Raji (cell line): Measurements from ENCODE around the gene MUSK.

ENCODE experiments used
- POLR2A ChIP-seq: IDR thresholded peaks from 2 replicates; pipeline ENCODE4 v1.6.1; 2011; ENCODE audit warnings: low read depth, low read length, control low read depth; ENCODE audit not compliant: insufficient read depth

MUSK gene

DNA sequence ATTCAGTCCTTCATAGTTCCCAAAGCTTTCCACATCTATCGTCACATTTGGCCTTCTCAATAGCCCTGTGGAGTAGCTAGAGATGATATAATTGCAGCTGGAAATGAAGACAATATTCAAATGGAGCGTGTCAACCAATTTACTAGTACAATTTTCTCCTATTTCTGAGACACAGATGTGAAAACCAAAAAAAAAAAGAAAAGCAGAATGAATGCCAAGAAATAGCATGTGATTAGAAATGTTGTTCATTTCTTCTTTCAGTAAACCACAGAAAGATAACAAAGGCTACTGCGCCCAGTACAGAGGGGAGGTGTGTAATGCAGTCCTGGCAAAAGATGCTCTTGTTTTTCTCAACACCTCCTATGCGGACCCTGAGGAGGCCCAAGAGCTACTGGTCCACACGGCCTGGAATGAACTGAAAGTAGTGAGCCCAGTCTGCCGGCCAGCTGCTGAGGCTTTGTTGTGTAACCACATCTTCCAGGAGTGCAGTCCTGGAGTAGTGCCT lies 99.0 kb downstream of the MUSK start:
- no peak for TF ChIP-seq POLR2A

DNA sequence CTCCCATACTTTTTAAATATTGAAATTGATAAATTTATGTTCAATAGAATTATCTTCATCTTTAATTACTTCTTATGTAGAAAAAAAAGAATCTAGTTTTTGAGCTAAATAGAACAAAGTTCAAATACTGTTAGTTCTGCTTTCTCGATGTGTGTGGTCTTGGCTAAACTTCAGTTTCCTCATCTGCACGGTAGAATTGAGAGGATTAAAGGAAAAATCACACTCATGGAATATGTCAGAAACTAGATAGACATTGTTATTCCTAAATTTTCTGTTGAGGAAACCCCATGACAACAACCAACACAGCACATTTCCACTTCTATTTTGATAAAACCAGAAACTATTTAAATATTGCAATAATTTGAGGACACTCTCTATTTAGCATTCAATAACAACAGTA lies 100.3 kb downstream of the MUSK start:
- no peak for TF ChIP-seq POLR2A

DNA sequence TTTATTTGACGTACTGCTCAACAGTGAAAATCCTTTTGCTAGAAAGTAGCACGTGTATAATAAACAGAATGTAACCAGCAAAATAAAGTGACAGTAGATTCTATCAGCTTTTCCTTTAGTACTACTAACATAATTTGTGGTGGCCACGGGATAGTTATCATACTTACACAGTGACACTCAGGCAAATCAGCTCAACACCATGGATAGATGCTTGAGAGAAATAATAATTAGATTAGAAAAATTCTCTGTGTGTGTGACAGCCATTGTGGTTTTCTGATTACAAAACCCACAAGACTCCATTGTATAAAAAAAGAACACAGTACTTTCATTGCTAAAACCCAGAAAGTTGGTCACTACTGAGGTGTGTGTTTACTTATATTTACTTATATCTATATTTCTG lies 101.1 kb downstream of the MUSK start:
- TF ChIP-seq POLR2A = no peak

DNA sequence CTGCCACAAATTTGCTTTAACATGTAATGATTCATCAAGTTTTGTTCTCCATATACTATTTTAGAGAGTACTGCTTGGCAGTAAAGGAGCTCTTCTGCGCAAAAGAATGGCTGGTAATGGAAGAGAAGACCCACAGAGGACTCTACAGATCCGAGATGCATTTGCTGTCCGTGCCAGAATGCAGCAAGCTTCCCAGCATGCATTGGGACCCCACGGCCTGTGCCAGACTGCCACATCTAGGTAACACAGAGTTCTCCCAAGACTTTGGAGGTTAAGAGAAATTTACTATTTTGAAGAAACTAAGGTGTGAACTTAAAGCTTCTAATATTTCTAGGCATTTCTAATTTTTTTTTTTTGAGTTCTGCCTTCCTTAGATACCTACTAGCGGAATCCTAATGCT lies 107.1 kb downstream of the MUSK start:
- TF ChIP-seq POLR2A = no peak

DNA sequence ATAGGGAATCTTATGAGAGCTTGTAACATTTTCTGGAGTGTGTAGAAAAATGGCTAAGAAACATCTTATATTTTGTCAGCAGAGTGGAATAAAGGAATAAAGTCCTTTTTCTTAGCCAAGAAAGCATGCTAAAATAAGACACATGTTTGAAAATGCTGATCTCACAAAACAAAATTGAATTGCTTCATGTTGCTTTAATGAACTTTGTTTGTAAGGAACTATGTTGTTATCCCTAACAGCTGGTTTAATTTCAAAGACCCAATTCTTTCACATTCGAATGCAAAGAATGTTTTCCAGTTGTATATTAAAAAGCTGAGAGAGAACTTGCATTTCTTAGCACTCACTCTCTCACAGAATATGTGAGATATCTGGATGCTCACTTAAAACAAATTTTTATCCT lies 107.6 kb downstream of the MUSK start:
- no peak for TF ChIP-seq POLR2A

DNA sequence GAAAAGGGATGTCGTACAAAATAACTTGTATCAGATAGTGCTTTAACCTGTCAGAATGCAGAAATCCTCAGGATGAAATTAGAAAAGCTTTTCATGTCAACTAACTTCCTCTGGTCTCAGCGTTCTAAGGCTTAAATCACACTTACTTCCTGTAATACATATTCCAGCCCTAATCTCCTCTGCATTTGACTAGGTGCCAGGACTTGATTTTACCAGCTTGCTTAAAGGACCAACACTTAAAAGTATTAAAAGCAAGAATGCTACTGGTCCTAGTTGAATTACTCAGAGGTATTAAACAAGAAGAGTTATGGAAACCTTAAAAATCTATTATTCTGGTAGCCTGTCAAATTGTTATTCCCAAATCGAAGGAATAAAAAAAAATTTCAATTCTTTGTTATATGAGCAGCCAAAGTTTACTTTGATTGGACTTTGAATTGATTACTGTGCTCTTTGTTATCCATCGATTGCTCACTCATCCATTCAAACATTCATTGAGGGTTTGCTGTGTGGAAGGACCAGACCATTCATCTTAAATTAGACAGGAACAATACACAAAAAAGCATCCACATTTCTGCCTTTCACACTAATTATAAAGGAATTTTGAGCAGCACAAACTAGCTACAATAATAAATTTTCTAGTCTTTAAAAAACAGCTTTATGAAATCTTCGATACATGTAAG lies 108.7 kb downstream of the MUSK start:
- TF ChIP-seq POLR2A = no peak

DNA sequence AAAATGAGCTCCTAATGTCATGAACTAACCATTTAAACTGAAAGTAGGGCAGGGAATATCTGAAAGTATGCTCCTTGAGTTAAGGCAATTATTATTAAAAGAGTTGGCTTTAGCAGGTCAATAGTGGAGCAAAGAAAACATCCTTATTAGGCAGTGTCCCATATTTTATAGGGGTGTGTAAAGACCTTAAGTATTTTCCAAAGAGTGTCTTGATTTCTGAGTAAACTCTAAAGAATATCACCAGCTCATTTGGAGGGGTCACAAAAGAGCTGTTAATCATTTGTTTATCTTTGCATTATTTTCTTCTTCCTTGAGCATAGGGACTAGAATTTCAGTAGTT lies 109.3 kb downstream of the MUSK start:
- TF ChIP-seq POLR2A = no peak

DNA sequence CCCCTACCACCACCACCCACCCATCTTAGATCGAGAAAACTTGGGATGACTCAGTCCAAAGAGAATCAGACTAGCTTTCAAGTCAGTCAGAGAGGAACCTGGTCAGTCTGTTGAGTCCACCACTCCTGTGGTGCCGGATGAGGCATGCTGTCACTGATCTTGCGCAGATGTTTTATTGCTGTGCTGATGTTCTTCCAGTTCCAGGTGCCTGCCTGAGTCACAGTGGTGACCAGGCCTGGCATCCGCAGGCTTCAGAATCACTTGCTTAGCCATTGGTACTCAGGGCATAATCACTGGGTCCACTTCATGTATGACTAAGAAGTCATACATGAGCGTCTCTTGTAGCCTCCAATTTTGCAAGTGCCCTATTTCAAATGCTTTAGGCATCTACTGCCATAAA lies 114.1 kb downstream of the MUSK start:
- no peak for TF ChIP-seq POLR2A

DNA sequence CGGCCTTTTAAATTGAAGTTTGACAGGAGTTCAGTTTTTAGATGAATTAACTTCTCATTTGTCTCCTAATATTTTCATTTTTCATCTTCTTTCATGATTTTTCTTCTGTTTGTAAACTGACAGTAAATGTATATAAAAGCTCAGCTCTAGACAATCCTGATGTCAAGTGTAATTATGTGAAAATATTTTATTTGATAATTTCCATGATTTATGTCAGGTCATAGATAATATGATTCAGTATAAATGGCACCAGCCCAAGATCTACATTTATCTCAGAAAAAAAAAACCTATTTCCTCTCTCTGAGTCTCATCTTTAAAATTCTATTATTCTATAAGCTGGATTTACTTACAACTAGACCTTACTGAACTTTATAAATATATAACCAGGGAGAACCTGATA lies 115.7 kb downstream of the MUSK start:
- TF ChIP-seq POLR2A = no peak

DNA sequence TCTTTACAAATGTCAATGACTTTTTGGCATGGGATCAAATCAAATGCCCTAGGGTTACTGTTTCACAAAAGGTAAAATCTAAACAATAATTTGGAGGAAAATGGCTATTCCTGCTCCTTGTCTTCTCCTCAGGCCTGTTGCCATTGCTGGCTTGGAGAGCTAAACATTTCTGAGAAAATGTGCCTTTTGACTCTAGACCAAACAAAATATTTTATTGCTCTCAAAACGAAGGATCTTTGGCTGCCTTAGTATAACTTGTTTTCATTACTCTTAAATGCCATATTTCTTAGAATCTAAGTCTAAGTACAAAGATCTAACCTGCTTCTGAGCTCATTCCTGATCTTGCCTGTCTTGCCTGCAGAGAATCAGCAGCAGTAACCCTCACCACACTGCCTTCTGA lies 116.6 kb downstream of the MUSK start:
- no peak for TF ChIP-seq POLR2A

DNA sequence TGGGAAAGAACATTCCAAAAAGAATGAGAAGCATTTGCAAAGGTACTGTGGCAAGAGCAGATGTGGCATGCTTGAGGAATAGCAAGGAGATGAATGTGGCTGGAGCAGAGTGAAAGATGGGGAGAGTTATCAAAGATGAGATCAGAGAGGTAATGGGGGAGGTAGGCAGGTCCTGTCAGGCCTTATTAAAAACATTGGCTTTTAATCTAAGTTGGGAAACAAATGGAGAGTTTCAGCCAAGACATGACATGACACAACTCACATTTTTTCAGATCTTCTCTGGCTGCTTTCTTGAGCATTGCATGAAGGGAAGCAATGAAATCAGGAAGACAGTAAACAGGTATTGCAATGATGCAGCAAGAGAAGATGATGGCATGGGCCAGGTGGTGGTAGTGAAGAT lies 120.3 kb downstream of the MUSK start:
- no peak for TF ChIP-seq POLR2A

DNA sequence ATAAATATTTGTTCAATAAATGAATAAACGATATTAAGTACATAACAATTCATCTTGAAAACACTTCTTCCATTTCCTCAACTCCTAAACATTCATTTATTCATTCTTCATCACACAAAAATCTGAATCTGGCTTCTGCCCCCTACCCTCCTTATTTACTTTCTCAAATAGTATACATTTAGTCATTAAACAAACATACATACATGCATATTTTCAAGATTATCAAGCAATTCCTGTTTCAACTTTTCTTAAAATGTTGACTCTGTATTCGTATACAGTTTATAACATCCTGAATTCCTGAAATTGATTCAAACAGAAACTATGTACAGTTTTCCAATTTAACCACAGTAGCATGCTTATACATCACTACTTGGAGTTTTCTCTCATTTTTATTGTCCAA lies 129.0 kb downstream of the MUSK start:
- no peak for TF ChIP-seq POLR2A

DNA sequence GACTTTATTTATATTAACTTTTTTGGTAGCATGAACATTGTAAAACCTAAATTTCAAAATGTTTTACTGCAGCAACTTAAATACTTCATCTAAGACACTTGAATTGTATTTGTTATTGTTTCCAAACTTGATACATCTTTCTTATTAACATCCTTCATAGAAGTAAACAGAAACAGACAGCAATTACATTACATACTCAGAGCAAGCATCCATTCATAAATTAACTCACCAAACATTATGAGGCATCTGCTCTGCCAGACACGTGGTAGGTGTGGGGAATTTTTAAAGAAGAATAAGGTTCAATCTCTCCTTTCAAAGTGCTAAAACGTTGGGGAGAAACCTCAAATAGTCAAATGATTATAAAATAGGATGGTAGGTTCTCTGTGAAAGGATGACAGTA lies 130.8 kb downstream of the MUSK start:
- TF ChIP-seq POLR2A = no peak

DNA sequence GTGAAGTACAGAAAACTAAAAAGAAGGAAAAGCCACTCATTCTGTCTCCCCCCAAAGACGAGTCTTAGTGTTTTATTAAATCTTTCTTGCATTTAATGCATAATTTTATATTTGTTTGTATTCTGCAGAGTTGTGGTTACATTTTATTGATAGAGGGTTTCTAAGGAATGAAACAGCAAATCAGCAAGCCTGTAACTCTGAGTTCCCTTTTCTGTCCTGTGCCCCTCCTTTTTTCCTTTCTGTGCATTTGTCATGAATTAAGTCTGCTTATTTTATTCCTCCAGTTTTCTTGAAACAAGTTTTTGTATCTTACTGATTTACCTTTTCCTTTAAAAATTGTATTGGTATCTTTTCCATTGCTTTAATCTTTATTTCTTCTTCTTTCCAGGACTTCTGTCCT lies 132.8 kb downstream of the MUSK start:
- no peak for TF ChIP-seq POLR2A

DNA sequence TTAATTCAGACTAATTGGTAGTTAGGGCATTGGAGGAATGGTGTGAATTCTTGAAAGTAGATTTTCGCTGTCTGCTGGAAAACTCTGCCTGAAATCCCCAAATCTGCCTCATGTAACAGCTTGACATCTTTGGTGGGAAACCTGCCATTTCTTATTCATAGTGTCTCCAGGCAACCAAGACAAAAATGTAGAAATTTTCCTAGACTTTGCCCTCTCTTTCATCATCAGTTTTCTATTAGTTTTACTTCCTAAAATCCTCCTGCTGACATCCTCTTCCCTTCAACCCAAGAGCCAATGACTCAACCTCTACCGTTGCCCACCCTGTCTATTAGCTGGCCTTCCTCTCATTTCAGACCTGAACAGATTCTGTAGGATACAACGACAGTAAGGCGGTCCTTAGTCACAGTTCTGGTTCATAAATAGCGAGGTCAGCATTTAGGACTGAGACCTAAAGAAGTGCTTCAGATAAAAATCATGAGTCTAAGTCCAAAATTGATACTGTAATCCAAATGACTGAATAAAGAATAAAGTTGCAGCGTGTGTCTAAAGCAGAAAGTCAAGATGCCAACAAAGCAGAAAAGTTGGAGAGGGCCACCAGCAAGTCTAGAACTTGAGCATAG lies 133.9 kb downstream of the MUSK start:
- TF ChIP-seq POLR2A = no peak

DNA sequence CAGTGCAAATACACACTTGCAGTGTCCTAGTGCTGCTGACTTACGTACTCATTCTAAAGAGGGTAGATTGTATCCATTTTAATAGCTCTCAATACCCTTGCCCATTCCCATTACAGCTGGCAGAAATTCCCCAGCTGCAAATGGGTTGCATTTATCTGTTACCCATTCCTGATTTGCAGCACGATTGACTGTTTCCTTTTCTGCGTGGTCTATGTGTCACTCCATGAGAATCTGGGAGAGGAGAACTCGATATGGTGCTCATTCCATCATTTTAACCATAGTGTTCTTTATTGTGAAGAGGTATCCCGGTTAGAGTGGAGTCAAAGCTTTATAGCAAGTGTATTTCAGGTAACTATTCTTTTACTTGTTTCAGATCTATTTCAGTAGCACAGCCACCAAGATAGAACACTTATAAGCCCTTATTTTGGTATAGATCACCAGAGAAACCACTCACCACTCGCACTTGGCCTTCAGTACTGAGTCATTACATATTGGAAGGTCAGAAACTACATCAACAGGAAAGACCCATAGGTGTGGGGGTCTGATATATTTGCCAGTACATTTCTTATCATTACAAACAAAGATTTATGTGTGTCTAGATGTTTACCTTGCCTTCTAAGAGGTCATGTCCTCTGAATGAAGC lies 139.5 kb downstream of the MUSK start:
- TF ChIP-seq POLR2A = no peak
